Kidney (tissue), 14 donors: Measurements from ENCODE around the gene USP37. TPM values are rescaled to one million over a fixed set of nuclear protein-coding genes. Genes with fewer than 3 reads are reported as not detected.

Source experiments
- DNase-seq, 5 donors: peaks; one replicate each; pipeline ENCODE4 v3.0.0-alpha.2; 2013 to 2020
- FAIRE-seq: peaks from 2 replicates; lab custom pipeline; 2012; peaks lifted over from hg19 to GRCh38; lab: Jason Lieb, UNC
- H3K27ac ChIP-seq, 2 donors: one replicate each; pipeline ENCODE4 v1.7.0; 2013; ENCODE audit warnings: low read depth in 2 of 2, low read length in 2 of 2, inconsistent platforms in 1 of 2
- H3K27me3 ChIP-seq: one replicate; pipeline ENCODE4 v1.7.1; 2013; ENCODE audit warnings: low read length, inconsistent platforms; ENCODE audit not compliant: control insufficient read depth, insufficient read depth
- H3K36me3 ChIP-seq, 3 donors: one replicate each; pipeline versions ENCODE4 v1.7.0 to v1.7.1; 2013; ENCODE audit warnings: low read length in 3 of 3, control low read depth in 1 of 3, inconsistent platforms in 1 of 3; ENCODE audit not compliant: insufficient read depth in 3 of 3, control insufficient read depth in 2 of 3
- H3K4me1 ChIP-seq, 3 donors: one replicate each; pipeline versions ENCODE4 v1.7.0 to v1.7.1; 2013; ENCODE audit warnings: low read length in 3 of 3, inconsistent platforms in 1 of 3, low read depth in 1 of 3; ENCODE audit not compliant: control insufficient read depth in 2 of 3, insufficient read depth in 2 of 3
- H3K4me3 ChIP-seq, 3 donors: one replicate each; pipeline versions ENCODE4 v1.7.0 to v1.8.1; 2013; ENCODE audit warnings: low read length in 3 of 3, control low read depth in 1 of 3, inconsistent platforms in 1 of 3
- H3K9ac ChIP-seq, 3 donors: one replicate each; pipeline versions ENCODE4 v1.7.0 to v1.7.1; 2013; ENCODE audit warnings: low read length in 3 of 3, control low read depth in 1 of 3, inconsistent platforms in 1 of 3
- H3K9me3 ChIP-seq, 3 donors: one replicate each; pipeline versions ENCODE4 v1.7.0 to v1.7.1; 2013; ENCODE audit warnings: low read length in 3 of 3, control low read depth in 1 of 3, inconsistent platforms in 1 of 3; ENCODE audit not compliant: control insufficient read depth in 2 of 3, insufficient read depth in 1 of 3
- CTCF ChIP-seq: IDR thresholded peaks from 3 replicates; pipeline ENCODE4 v1.5.1; 2012; ENCODE audit warnings: mild to moderate bottlenecking, moderate library complexity, borderline replicate concordance; ENCODE audit not compliant: insufficient read depth; ENCODE audit errors: extremely low read depth
- intact Hi-C: fragments of 100-400 bp; cut with DNase I; formaldehyde crosslinking; loops from one replicate; pipeline ENCODE4 v1.11.1; 2022
- polyA plus RNA-seq: library from polyadenylated mRNA; stranded (reverse); fragments of 350-450 nt; fragmentation: Illumina TruSeq; extraction: RNeasy Lipid Tissue Mini Kit (QIAGEN cat#74804); gene quantifications from one replicate; pipeline ENCODE4 v1.2.3, GENCODE V29; 2014; ENCODE audit warnings: low read depth, low replicate concordance; ENCODE audit not compliant: insufficient read depth
- total RNA-seq: library from RNA; stranded (reverse); fragmentation: NEBNext Ultra II Directional; extraction: Animal tissue kit (Norgen Biotek cat#: 25700); gene quantifications from one replicate; pipeline ENCODE4 v1.2.1, GENCODE V29; 2021
- donor health status: control.
- donor health status: control.
- donor health status: control.
- donor health status: control.
- donor health status: control.
- donor health status: DM: yes; HTN: yes; CAD: no.
- donor health status: Normal renal cell carcinoma (clear cell type).

USP37 gene
- total and polyA plus RNA-seq, 2 donors from 2014 or later, result 1.8 to 13.5 TPM

- no peaks in the 10 kb centered on the region for H3K9me3 ChIP-seq
- FAIRE-seq (no peak), DNase-seq (peak in 3 of 5 donors; percentile 9 to 51 (median 12))
- H3K36me3 ChIP-seq, result no peaks in the 10 kb centered on the region
- no peaks in the 10 kb centered on the region for H3K27me3 ChIP-seq
- H3K9ac ChIP-seq, result no peak overlapping the region
- H3K4me1 ChIP-seq, result peaks cover 0 to 9% (median 7%) of the 10 kb centered on the region in 3 donors
- intact Hi-C loops, result no loop called here
- H3K4me3 ChIP-seq, result no peak overlapping the region
- H3K27ac ChIP-seq, result peak overlapping the region; percentile 59 to 77
- TF ChIP-seq CTCF, result no peak
These were observed 37.3 kb upstream of the USP37 start for GRCh38 chr2:218605432-218605831.

GRCh38 chr2:218585541-218585940 is 17.4 kb upstream of the USP37 start:
- DNase-seq (no peak), FAIRE-seq (no peak)
- H3K9ac ChIP-seq, result no peak overlapping the region
- no peak overlapping the region for H3K27ac ChIP-seq
- H3K4me3 ChIP-seq, result no peak overlapping the region
- no peak for TF ChIP-seq CTCF
- no peaks in the 10 kb centered on the region for H3K4me1 ChIP-seq
- no peaks in the 10 kb centered on the region for H3K27me3 ChIP-seq
- intact Hi-C loops, result no loop called here
- H3K9me3 ChIP-seq, result no peaks in the 10 kb centered on the region
- H3K36me3 ChIP-seq, result peaks cover 7 to 29% (median 18%) of the 10 kb centered on the region in 3 donors

- Histone ChIP-seq H3K9ac (no peak overlapping the region), H3K9me3 (no peaks in the 10 kb centered on the region), H3K27me3 (no peaks in the 10 kb centered on the region), H3K36me3 (peaks cover 5 to 22% (median 15%) of the 10 kb centered on the region in 3 donors), H3K4me1 (no peaks in the 10 kb centered on the region), H3K27ac (no peak overlapping the region), H3K4me3 (no peak overlapping the region)
- intact Hi-C loops, result no loop called here
- FAIRE-seq, result no peak
- DNase-seq, result no peak
- no peak for TF ChIP-seq CTCF
These were observed 16.1 kb upstream of the USP37 start for GRCh38 chr2:218583983-218584850.
